Brain pericyte (primary cell): ENCODE data around the gene PACS1.

Source experiments
- DNase-seq: peaks from one replicate; pipeline ENCODE4 v3.0.0-alpha.2; 2012; ENCODE audit warnings: low read depth, low spot score

The PACS1 gene

DNA sequence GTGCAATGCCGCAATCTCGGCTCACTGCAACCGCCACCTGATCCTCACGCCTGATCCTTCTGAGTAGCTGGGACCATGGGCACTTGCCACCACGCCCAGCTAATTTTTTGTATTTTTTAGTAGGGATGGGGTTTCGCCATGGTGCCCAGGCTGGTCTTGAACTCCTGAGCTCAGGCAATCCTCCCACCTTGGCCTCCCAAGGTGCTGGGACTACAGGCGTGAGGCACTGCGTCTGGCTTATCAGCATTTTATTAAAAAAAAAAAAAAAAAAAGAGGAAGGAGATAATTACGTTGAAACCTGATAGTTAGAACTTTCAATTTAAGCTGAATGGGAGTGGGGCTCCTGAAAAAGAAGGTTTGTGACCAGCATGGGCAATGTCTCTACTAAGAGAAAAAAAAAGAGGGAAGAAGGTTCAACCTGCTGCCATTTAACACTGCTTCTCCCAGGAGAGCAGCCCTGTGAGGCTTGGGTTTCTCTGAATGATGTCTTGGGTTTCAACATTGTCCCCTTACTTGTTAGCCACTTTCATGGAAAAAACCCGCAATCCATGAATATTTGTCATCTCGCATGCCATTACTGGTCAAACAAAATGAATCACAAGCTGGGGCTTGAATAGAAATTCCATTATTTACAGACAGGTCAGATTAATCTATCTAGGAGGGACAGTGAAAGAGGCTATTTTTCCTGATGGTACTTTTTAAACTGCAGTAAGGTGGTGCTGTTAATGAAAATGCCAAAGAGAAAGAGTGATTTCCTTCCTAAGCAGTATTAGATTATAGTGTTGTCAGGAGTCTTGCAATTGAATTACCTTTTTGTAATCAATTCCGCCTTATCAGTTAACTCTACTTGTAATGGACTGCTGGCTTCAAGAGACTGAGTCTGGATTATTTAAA, 72.5 kb downstream of the PACS1 start:
- no peak for DNase-seq

DNA sequence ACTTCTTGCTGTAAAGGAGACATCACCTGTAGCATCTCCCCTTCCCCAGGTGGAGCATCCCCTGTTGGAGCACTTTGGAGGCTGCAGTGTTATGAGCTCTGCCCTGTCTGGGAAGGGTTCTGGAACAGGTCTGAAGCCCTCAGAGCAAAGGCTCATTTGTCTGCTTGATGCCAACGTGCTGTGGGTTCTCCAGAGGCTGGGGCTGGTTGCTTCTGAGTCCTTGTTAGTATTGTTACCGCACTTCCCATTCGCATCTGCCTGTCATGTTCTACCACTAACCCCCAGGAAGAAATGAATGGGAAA, 73.1 kb downstream of the PACS1 start:
- DNase-seq = no peak

DNA sequence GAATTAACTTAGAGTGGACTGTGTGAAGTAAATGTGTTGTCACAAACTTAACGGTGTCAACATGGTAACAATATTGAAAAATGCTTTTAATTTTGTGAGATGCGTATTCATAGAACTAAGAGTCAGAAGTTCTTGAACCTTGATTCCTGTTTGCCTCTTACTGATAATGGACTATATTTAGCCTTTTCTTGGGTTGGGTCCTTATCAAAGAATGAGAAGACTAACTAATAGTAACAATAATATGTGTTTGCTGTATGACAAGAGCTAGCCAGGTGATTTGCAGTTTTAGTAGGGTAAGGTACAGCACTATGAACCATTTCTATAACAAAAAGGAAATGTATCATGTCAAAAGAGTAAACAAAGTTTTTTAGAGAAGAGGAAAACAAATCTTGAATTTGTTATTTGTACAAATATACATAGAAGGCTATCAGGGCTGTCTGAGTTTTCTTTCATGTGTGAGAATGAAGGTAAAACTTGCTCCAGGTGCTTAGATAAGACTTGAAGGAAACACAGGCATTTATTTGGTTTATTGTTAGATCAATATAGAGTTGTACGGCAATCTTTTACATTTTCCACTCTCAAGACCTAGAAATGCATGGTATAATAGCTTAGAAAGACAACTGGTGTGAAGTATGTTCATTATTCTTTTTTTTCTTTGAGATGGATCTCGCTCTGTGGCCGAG, 74.1 kb downstream of the PACS1 start:
- DNase-seq = no peak

GRCh38 chr11:66146074-66146473, 76.0 kb downstream of the PACS1 start:
- DNase-seq = no peak

GRCh38 chr11:66146940-66147339, 76.9 kb downstream of the PACS1 start:
- DNase-seq = no peak

DNA sequence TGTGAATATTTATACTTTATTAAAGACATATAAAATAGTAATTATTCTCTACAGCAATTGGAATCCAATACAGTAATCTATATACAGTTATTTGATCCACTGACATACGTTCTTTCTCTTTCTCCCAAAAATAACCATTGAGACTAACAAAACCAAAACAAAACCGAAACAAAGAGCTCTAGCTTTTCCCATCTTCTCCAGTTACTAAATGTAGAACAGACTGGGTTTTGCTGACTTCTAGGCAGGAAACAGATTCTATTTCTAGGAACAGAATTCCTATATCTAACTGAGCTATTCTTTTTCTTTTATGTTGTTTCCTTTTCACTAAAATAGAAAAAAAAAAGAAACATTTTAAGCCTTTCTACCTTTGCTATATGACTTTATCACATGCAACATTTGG, 80.1 kb downstream of the PACS1 start:
- DNase-seq = no peak

- no peak for DNase-seq
Measured at GRCh38 chr11:66150725-66151124, 80.7 kb downstream of the PACS1 start.

DNA sequence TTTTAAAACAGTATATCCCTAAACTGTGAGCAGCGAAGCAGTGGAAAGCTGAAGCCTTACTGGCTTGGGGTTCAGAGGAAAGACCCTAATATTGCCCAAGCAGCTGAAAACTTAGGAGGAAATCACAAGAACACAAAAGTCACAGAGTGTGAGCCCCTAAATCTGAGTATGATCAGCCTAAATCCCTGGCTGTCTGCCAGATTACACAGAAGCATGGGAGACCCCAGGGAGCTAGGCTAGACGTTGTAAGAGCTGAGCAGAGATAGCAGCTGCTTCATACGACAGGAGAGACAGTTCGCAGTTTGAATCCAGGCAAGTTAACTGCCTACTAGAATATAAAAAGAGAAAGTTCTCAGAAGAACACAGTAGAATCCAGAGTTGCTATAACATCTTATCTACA, 81.2 kb downstream of the PACS1 start:
- no peak for DNase-seq

DNA sequence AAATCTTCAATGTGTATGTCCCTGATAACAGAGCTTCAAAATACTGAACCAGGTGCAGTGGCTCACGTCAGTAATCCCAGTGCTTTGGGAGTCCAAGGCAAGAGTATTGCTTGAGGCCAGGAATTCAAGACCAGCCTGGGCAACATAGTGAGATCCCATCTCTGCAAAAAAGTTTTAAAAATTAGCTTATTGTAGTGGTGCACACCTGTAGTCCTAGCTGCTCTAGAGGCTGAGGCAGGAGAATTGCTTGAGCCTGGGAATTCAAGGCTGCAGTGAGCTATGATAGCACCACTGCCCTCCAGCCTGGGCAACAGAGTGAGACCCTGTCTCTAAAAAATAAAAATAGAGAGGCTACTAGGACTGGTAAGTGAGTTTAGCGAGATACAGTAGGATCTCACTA, 84.0 kb downstream of the PACS1 start:
- DNase-seq = no peak

GRCh38 chr11:66155387-66156073, 85.5 kb downstream of the PACS1 start:
- DNase-seq = no peak

DNA sequence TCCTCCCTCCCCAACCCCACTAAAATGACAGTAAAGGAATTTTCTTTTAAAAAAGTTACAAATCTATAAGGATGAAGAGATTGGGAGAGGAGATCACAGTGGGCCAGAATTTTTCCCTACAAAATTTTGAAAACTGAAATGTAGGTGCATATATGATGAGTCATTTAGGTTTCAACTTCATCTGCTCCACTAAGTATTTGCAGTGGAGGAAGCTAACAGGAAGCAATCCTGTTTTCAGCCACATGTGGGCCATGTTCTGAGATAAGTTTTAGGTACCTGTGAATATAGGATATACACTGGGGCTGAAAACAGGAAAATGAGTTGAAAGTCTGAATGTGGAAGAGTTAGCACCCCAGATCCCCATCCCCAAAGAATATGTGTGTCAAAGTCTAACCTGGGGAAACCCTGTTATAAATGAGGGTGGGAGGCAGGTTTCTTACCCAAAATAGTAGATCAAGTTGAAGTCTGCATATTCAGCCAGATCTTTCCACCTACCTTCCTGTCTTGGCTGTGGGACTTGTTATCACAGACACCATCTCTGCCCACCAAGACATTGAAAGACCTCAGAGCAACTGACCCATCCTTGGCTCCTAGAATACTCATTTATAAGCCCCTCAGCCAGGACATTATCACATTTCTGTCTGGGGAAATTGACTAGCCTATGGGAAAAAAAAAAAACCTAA, 87.3 kb downstream of the PACS1 start:
- DNase-seq = no peak

- no peak for DNase-seq
Measured at GRCh38 chr11:66158156-66158555, 88.1 kb downstream of the PACS1 start.

GRCh38 chr11:66159324-66159984, 89.4 kb downstream of the PACS1 start:
- no peak for DNase-seq

- no peak for DNase-seq
Measured at GRCh38 chr11:66160709-66161108, 90.6 kb downstream of the PACS1 start.

GRCh38 chr11:66168289-66168688, 98.2 kb downstream of the PACS1 start:
- no peak for DNase-seq

DNA sequence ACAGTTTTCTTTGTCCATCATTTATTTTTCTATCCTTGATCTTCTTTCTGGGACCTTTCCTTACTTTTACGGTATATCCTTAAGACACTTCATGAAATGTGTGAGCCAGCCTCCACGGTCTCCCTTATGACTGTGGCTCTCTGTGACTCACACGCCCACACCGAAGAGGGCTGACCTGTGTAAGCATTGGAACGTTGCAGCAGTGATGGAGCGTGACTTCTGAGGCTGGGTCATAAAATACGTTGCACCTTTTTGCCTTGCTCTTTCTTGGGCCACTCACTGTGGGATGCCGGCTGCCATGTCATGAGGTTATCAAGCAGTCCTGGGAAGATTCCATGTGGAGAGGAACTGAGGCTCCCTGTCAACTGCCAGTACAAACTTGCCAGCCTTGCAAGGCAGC, 102.1 kb downstream of the PACS1 start:
- no peak for DNase-seq

GRCh38 chr11:66176650-66177049, 106.6 kb downstream of the PACS1 start:
- DNase-seq = no peak

- no peak for DNase-seq
Measured at GRCh38 chr11:66178183-66178582, 108.1 kb downstream of the PACS1 start.

- no peak for DNase-seq
Measured at GRCh38 chr11:66178871-66179270, 108.8 kb downstream of the PACS1 start.

DNA sequence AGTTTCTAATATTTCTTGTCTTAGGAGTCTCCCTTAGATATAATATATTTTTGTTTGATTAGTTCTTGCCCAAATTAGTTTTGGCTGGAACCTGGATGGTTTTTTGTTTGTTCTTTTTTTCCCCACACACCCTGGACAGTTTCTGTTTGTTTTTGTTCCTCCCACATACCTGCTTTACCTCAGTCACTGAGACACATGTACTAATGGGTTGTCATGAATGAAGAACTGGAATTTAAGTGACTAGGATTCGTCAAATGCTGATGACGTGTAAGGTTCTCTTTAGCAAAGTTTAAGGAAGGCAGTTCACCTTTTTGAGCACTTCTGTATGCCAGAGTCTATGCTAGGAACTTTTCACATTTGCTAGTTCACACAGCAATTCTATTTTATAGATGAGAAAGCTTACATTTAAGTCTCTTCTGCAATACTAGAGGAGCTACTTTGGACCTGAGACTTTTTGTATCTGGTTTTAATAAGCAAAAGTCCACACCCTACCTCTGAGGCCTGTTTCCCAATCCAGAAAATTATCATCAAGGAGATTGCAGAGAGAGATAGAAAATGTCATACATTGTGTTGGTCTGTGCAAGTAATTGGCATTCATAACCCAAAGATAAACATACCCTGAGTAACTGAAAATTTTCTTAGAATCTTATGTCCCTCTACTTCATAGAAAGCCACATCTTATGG, 111.7 kb downstream of the PACS1 start:
- DNase-seq = no peak

- no peak for DNase-seq
Measured at GRCh38 chr11:66183494-66184048, 113.5 kb downstream of the PACS1 start.
